ENCODE measurements around the gene SLC22A4. TPM values are rescaled to one million over a fixed set of nuclear protein-coding genes. Genes with fewer than 3 reads are reported as not detected.

SLC22A4 gene
- total and polyA plus RNA-seq, 2 of the 8 experiments (the other 6 are each of a cell fraction or from before 2014, with no cell fraction given): 0.45 to 0.60 TPM

DNA sequence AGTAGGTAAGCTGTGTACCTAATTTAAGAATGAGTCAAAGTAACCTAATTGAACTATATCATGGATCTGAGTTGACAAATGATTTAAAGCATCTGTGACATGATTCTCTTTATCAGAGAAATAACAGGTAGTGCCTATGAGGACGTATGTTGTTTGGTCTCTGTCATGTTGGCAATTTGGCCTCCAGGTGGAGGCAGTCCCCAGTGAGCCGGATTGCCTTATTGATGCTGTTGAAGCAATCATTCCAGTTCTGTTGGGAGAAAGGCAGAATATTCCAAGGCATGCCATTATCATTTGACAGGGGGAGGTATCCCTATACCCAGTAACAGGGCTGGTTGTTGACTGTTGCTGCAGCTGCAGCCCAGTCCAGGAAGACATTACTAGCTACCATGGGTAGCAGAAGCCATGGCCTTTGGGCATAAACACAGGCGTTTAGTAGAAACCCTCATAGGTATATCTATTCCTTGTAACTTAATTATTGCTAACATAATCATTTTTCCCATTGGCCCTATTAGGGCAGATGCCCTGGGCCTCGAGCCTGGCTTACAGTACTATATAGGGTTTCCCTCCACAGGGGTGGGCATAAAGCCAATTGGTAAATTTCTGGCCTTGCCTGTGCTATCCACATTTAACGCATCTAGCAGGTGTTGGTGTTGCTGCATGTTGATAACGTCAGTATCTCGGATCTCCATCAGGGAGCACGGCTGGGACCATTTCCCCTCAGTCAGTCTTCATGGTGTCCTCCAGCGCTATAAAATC, 12.2 kb upstream of the SLC22A4 start:
- no peak overlapping the region for H4K91ac ChIP-seq (replicated peaks; ENCODE audit: insufficient read length, low read length)
- FAIRE-seq (no peak), DNase-seq (ENCODE audit: low read depth in 1 of 2, low spot score in 2 of 2) (peak in 1 of 2 experiments; percentile 24)
- H3K4me3 ChIP-seq (ENCODE audit: extremely low read depth in 1 of 4, insufficient read depth in 2 of 4, low read depth in 3 of 4, low read length in 4 of 4): no peak overlapping the region
- H4K8ac ChIP-seq (ENCODE audit: extremely low read depth, insufficient read depth, low read length): no peak overlapping the region
- no peaks in the 10 kb centered on the region for H3K9me3 ChIP-seq (ENCODE audit: insufficient read depth in 2 of 2, low read depth in 1 of 2, low read length in 1 of 2)
- no peak overlapping the region for H2BK20ac ChIP-seq (ENCODE audit: low read length)
- H2AFZ ChIP-seq (ENCODE audit: low read length): no peak overlapping the region
- H3K18ac ChIP-seq (ENCODE audit: extremely low read depth, low read length): no peak overlapping the region
- no peaks in the 10 kb centered on the region for H4K20me1 ChIP-seq (replicated peaks in 1 of 2; ENCODE audit: control insufficient read depth in 1 of 2, insufficient read depth in 2 of 2, low read length in 2 of 2)
- H3K4ac ChIP-seq (replicated peaks; ENCODE audit: insufficient read length, low read depth, low read length): no peak overlapping the region
- no peak overlapping the region for H2BK15ac ChIP-seq (ENCODE audit: low read length)
- no peak overlapping the region for H3K14ac ChIP-seq (ENCODE audit: insufficient read length)
- no peak overlapping the region for H3K27ac ChIP-seq (ENCODE audit: low read depth, low read length)
- H3K56ac ChIP-seq (replicated peaks; ENCODE audit: insufficient read length, low read depth, low read length): no peak overlapping the region
- no peak overlapping the region for H3K23ac ChIP-seq (ENCODE audit: insufficient read length)
- WGBS, 2 experiments (ENCODE audit: extremely low coverage in 1 of 2, insufficient coverage in 1 of 2, insufficient read length in 1 of 2, insufficient replicate concordance in 2 of 2, low coverage in 1 of 2, low lambda C conversion rate in 2 of 2, missing lambda C conversion rate in 1 of 2): 92% methylated on average over 9 of the region's 9 CpGs; no CpG with 5 or more reads in 1 of the 2 experiments
- no peaks in the 10 kb centered on the region for H3K23me2 ChIP-seq (ENCODE audit: low read depth, low read length)
- no peak overlapping the region for H2AK5ac ChIP-seq (ENCODE audit: low read depth, low read length)
- ChIA-PET POLR2A (ENCODE audit: partially characterized antibody) (interaction anchor here (1.6 kb wide), 1 partner anchor 11 kb away, joined by 7 read pairs; the partner anchor contains the start of gene SLC22A4), CTCF (ENCODE audit: partially characterized antibody) (interaction anchor here (0.6 to 4.3 kb wide), 20 partner anchors 9 to 141 kb away, joined by 3 to 33 read pairs (median 4); partner anchors contain the start of gene SLC22A4)
- H4K5ac ChIP-seq (ENCODE audit: insufficient read length, low read depth, low read length): no peak overlapping the region
- no peak overlapping the region for H2BK5ac ChIP-seq (ENCODE audit: low read depth, low read length)
- H3K9ac ChIP-seq (replicated peaks in 1 of 4; ENCODE audit: extremely low read depth in 1 of 4, low read depth in 3 of 4, low read length in 3 of 4): no peak overlapping the region
- no peaks in the 10 kb centered on the region for H3K79me1 ChIP-seq (ENCODE audit: low read depth, low read length)
- TF ChIP-seq, protein P1, sequence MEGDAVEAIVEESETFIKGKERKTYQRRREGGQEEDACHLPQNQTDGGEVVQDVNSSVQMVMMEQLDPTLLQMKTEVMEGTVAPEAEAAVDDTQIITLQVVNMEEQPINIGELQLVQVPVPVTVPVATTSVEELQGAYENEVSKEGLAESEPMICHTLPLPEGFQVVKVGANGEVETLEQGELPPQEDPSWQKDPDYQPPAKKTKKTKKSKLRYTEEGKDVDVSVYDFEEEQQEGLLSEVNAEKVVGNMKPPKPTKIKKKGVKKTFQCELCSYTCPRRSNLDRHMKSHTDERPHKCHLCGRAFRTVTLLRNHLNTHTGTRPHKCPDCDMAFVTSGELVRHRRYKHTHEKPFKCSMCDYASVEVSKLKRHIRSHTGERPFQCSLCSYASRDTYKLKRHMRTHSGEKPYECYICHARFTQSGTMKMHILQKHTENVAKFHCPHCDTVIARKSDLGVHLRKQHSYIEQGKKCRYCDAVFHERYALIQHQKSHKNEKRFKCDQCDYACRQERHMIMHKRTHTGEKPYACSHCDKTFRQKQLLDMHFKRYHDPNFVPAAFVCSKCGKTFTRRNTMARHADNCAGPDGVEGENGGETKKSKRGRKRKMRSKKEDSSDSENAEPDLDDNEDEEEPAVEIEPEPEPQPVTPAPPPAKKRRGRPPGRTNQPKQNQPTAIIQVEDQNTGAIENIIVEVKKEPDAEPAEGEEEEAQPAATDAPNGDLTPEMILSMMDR (IDR thresholded peaks at IDR 0.05; ENCODE audit: control extremely low read depth in 1 of 3, insufficient read depth in 1 of 3, low read depth in 1 of 3, low read length in 3 of 3): peak in 1 of 3 experiments; percentile 8; a peak in 1 of 4 replicates
- TF ChIP-seq SIRT6 (IDR thresholded peaks at IDR 0.05; ENCODE audit: low read length) (no peak), RAD21 (IDR thresholded peaks at IDR 0.05 in 1 of 2, conservative IDR thresholded peaks at IDR 0.05 in 1 of 2; ENCODE audit: low read depth in 2 of 2, low read length in 2 of 2) (peak; percentile 10 to 28; a peak in 2 of 4 replicates)
- H3K36me3 ChIP-seq (ENCODE audit: control insufficient read depth in 2 of 4, insufficient read depth in 4 of 4, low read length in 3 of 4): no peaks in the 10 kb centered on the region
- no peak overlapping the region for H2BK12ac ChIP-seq (ENCODE audit: low read depth, low read length)
- peaks cover 0 to 8% (median 3%) of the 10 kb centered on the region in 4 experiments; a peak in 4 of 7 replicates for H3K4me1 ChIP-seq (replicated peaks in 1 of 4; ENCODE audit: control insufficient read depth in 3 of 4, insufficient read depth in 4 of 4, low read length in 3 of 4)
- no peaks in the 10 kb centered on the region for H3K79me2 ChIP-seq (ENCODE audit: control insufficient read depth in 1 of 2, insufficient read depth in 2 of 2, low read length in 2 of 2)
- H2BK120ac ChIP-seq (replicated peaks; ENCODE audit: low read depth, low read length): no peak overlapping the region
- no peak overlapping the region for H3K4me2 ChIP-seq (ENCODE audit: insufficient read depth in 1 of 2, low read depth in 2 of 2, low read length in 2 of 2)
- no peaks in the 10 kb centered on the region for H3K27me3 ChIP-seq (replicated peaks in 1 of 4; ENCODE audit: control insufficient read depth in 3 of 4, extremely low read depth in 1 of 4, insufficient read depth in 3 of 4, low read length in 3 of 4)

Data from H1 (cell line).